8988T (cell line): ENCODE data around the gene ENDOU.

ENCODE experiments used
- DNase-seq: peaks from one replicate; pipeline ENCODE4 v3.0.0; 2011

The ENDOU gene

DNA sequence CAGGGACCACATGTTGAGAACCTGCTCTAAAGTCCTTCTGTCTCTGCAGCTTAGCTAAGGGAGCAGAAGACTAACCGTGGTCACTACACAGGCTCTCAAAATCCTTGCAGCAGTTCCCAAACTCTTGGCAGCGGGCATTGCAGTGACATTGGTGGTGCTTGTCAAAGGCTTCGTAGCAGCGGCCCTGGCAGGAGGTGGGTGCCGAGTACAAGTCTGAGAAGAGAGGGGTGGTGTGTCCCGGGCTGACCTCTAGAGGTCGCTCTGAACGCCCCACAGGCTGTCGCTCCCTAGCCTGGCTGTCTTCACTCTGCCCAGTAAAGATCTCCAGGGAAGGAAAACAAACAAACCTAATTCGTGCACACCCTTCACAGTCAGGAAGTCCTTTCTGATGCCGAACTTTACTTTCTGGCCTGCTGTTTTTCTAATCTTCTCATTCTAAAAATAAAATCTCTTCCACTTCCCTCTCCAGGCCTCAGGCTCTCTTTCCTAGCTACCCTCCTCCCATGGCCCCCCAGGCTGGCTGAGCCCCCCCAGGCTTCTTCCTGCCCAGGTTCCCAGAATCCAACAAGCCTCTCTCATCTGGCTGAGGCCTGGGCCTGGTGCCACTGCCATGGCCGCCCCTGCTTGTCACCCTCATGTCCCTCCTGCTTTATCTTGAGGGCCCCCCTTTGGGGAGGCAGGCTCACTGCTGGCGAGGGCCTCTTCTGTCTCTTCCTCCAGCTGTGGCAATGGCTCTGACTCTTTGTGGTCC, 7.7 kb downstream of the ENDOU start:
- peak; percentile 88 for DNase-seq

DNA sequence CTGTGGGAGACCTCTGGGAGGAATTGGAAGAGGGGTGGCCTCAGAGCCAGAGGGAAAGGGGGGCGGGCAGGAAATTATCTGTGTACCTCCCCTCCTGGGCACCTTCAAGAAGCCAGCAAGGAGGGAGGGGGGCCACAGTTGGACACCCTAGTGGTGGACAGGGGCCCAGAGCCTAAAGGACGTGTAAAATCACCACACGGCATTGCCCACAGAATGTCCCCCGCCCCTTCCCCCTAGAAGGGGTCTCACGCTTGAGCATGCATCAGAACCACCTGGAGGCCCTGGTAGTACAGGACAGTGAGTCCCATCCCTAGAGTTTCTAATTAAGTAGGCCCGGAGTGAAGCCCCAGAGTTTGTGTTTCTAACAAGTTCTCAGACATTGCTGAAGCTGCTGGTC, 8.2 kb downstream of the ENDOU start:
- no peak for DNase-seq

DNA sequence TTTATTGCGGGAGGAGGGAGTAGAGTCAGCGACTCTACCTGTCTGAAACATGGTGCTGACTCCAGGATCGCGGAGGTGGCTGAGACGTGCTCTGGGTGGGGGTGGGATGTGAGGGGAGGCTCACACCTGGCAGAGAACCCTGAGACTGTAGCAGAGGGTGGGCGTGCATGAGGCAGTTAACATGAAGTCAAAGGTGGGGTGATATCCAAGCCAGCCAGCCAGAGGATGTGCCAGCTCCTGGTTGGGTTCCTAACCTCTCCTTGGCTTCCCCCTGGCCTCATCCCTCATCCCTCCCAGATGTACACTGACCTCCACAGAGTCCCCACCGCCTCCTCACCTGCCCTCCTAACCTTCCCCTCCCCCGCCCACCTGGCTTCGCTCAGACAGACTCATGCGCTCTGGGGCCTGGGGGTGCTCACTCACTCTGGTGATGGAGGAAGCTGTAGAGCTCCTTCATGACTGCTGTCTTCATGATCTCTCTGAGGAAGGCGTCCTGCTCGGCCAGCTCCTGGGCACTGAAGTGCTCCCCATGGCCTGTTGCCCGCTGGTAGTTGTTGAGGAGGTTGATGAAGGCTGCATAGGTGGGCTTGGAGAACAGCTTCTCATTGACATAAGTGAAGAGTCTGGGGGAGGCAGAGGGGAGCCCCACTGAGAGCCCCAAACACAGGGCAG, 9.3 kb downstream of the ENDOU start:
- DNase-seq: no peak

DNA sequence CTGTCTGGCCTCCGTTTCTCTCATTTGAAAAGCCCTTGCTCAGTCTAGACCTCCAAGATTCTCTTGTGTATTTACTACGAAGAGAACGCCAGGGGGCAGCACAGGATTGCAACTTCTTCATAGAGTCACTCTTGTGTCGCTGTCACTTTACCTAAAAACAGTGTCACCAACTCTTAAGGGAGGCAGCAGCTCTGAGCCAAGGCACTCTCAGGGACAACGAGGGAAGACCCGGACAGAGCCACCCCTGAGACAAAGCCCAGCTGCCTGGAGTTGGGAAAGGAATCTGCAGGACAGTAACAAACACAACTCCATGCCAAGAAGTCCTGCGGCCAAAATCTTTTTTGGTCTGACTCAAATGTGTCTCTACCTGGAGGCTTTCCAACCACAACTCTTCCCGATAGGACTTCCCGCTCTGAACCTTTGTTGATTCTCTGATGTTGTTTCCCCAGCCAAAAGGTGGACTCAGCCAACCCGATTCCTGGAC, 9.9 kb downstream of the ENDOU start:
- peak; percentile 42 for DNase-seq

DNA sequence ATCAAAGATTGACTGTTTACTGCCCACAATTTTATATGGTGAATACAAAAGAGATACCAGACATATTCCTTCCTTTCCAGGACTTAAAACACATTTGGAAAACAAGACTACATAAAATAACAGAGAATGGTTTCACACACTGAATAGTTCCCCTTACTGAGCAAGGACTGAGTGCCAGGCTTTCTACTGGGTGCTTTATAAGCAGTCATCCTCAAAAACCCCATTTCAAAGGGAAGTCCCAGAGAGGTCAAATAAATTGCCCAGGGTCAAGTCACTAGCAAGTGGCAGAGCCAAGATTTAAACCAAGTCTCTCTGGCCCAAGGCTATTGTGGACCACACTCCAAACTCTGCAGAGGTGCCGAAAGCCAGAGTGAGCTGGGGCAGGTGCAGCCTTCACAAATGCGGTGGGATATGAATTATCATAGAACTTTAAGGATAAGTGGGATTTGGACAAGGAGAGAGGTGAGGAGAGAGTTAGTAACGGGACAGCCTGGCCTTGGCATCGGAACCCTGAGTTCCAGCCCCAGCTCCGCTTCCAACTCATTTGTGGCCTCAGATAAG, 10.4 kb downstream of the ENDOU start:
- no peak for DNase-seq

DNA sequence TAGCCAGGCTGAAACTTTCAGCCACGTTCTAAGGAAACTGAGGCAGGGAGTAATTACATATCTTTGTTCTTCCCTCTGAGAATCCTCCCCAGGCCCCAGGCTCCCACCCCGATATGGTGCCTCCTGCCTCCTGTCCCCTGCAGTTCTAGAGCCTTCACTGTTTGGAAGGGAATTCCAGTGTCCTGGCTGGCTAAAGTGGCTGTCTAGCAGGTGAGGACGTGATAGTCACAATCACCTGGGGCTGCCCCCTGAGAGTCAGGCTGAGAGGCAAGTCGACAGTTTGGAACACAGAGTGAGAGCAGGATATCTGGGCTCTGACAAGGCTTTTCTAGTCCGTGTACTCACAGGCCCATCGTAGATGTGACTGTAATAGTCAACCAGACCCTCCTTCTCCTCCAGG, 13.1 kb downstream of the ENDOU start:
- no peak for DNase-seq

DNA sequence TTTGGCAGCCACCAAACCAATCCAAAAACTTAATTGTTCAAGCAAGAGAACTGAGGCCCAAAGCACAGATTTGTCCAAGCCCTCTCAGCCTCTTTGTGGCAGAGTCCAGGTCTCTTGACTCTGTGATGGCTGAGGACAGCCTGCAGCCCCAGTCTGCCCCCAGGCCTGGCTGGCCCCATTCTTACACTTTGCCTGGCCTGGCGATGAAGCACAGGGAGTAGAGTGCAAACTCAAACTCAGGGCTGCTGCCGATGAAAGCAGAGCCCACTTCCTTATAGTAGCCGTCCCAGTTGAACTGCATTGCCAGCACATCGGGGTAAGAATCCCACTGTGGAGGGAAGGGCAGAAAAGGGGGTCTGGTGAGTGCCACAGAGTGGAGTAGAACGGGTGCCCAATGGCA, 13.8 kb downstream of the ENDOU start:
- DNase-seq: no peak

DNA sequence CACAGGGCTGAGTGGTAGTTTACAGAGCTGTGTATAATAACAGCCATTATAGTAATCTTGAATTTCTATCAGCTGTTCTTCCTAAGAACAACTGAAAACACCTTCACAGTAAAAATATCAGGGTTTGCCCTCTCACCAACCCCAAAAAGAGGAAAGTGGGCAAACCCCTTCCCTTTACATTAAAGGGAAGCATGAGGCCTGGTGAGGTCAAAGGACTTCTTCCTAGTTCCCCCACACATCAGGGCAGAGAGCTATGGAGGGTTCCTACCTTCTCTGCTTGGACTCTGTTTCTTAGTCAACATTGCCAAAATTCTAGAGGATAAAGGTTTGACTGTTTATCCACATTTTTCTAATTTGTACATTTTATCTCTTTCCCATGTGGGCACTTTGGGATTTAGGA, 15.0 kb downstream of the ENDOU start:
- DNase-seq: no peak

DNA sequence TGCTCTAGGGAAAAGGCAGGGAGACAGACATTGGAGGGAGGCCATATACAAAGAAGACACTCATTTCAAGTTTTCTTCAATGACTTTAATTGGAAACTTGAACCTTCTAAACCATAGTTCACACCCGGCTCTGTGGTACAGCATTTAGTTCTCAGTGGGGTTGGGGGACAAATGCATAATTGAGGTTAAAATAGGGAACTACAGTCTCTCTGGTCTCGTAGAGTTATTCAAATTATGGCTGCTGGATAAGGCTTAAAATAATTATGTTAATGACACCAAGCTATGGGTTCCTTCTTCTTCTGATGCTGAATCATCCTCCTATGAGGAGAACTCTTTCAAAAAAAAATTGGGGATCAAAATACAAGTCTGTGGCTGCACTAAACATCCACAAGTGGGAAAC, 15.6 kb downstream of the ENDOU start:
- no peak for DNase-seq

DNA sequence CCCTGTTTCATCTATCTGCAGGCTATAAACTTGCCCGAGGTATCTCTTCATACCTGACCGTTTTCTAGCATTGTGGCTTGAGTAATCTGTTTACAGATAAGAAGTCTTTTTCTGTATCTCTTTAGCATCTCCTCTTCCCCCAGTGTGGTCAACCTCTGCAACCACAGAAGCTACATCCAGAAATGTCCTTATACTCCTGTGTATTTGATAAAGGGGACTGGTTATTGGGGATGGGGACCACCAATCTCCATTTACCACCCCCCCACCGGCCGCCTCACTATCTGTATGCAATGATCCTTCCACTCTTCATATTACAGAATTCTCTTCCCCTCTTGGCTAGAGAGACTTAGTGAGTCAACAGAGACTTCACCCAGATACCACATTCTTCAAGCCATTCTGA, 16.1 kb downstream of the ENDOU start:
- no peak for DNase-seq

DNA sequence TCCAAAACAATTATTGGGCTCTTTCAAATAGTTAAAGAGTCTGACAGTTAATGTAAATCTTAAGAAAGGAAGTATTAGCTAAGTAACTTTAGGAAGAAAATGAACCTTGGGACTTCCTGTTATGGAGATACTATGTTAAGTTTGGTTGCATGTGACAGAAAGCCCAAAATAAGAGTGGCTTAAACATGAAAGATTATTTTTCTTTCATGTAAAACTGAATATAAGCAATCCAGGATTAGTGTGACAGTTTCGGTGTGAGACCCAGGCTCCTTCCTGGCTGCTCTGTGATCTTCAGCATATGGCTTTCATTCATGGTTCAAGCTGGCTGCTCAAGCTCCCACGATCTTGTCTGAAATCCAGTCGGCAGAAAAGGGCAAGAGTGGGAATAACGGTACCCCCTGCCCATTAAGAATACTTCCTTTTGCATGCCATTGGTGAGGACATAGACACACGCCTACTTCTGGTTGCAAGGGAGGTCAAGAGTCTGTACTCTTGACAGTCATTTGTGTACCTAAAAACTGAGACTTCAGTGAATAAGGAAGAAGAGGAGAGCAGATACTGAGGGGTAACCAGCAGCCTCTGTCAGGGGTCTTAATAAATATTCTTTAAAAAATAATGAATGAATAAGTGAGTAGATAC, 17.3 kb downstream of the ENDOU start:
- DNase-seq: no peak

DNA sequence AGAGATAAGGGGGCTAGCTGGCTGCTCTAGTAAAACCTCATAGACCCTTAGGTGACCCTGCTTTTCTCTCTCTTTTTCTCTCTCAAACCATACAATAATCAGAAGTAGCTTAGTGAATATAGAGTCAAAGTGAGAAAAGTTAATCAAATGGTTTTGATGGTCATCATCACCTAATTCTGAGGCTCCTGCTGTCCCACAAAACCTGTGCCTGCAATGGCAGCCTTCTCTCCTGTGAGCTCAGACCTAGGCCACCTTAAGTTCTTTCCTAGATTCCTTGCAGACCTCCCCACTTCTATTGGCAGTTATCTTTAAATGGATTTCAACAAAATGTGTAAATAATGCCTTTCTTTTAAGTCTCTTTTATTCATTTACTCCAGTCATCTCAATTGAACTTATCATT, 17.9 kb downstream of the ENDOU start:
- no peak for DNase-seq

DNA sequence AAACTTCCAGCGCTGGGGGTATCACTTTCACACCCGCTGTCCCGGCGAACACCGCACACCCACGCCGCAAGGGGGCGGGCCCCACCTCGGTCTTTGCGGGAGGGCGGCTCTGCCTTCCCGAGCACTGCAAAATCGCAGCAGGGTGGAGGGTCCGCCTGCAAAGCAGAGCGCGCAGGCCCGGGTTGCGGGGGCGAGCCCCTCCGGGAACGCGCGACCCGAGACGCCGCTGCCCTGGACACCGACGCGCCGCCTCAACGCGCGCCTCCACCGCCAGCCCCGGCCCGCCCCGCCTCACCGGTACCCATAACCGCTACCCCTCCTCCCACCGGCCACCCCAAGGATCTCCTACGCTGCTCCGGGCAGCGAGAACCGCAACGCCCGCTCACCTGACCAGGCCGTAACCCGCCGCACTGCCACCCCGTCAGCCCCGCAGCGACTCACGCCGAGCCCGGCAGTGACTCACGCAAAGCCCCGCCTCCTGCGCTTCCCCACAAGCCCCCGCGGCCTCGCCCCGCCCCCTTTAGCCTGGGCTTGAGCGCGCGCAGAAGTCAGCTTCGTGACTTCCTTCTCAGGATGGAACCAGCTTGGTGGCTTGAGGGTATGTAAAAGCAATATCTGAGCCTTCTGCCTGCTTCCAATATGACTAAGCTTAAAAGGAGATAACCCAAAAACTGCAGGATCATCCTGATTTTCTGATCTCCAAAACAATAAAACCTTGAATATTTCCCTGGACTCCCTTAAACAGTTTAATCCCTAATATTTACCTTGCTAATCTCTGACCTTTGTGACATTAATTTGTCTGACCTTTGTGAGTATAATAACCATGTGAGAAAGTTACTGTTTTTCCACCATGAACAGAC, 19.5 kb downstream of the ENDOU start, which contains the start of gene RPAP3:
RPAP3 (minus strand) TSS at position 465 of the 860 bp plus-strand sequence. CDS start 3,190 bp downstream, outside the sequence.
- DNase-seq: peak; percentile 81

DNA sequence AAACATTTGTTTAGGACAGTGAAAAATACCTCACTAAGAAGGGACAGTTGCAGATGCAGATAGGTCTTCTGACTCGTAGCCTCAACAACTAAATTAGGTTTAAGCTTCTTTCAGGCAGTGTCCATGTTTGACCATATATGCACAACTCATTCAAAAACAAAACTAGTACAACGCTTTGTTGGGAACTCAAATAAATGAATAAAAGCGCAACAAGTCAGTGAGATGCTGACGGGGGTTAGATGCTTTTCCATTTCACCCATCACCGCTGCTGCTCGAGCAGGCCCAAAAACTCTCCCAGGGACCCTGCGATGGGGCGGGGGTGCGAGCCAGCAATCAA, 20.1 kb downstream of the ENDOU start:
- DNase-seq: no peak

DNA sequence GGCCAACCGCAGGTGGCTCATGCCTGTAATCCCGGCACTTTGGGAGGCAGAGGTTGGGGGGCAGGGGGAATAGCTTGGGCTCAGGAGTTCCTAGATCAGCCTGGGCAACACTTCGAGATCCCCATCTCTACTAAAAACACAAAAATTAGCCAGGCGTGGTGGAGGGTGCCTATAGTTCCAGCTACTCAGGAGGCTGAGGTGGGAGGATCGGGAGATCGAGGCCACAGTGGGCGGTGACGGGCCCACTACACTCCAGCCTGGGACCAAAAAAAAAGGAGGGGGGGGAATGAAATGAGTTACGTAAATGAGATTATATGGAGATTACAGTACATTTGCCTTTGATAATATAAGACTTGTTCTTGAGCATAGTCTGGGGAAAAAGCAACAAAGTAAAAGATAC, 20.6 kb downstream of the ENDOU start:
- DNase-seq: no peak

DNA sequence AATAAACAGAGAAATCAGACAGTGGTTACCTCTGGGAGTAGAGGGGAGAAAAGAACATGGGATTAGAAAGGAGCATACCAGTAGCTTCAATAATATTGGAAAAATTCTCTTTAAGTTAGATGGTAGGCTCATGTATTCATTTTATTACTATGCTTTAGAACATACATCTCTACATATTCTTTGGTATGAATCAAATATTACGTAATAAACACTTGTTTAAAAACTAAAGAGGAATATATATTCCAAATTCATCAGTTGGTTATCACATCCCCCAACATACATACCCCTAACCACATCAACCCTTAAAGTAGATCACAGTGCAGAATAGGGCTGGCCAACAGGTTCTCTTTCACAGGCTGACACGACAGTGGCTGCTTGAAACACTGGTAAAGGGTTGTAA, 25.0 kb downstream of the ENDOU start:
- DNase-seq: no peak

DNA sequence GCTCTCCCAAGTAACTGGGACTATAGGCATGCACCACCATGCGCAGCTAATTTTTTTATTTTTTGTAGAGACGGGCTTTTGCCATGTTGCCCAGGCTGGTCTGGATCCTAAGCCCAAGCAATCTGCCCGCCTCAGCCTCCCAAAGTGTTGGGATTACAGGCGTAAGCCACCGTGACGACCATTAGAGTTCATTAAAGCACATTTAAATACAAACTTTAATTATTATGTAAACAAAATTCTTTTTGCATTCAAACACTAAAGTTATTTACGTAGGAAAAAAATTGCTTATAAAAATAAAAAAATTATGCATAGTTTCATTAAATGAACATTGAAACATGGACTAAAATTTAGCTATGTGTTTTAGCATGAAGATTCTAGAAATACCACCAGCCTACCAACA, 26.7 kb downstream of the ENDOU start:
- no peak for DNase-seq

DNA sequence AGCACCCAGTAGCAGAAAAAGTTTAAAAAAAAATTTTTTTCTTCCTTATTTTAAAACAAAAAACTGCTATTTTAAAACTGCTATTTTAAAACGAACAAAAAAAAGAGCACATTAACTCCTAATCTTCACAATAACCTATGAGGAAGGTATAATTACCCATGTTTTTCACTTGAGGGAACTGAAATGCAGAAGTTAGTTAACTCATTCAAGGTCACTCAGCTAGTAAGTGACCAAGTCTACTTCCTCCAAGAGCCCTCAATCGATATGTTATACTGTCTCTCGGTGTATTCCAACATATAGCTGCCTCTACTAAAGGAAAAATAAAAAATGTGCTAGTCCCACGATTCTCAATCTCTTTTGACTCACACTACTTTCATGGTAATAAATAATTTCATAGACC, 27.2 kb downstream of the ENDOU start:
- no peak for DNase-seq

DNA sequence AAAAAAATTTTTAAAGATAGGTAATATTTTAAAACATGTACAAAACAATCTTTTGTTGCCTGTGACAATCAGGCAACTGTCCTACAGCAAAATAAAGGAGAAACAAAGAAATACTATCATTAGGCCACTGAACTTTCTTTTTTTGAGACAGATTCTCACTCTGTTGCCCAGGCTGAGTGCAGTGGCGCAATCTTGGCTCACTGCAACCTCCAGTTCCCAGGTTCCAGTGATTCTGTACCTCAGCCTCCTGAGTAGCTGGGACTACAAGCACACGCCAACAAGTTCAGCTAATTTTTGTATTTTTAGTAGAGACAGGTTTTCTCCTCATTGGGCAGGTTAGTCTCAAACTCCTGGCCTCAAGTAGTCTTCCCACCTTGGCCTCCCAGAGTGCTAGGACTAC, 36.1 kb downstream of the ENDOU start:
- DNase-seq: no peak

DNA sequence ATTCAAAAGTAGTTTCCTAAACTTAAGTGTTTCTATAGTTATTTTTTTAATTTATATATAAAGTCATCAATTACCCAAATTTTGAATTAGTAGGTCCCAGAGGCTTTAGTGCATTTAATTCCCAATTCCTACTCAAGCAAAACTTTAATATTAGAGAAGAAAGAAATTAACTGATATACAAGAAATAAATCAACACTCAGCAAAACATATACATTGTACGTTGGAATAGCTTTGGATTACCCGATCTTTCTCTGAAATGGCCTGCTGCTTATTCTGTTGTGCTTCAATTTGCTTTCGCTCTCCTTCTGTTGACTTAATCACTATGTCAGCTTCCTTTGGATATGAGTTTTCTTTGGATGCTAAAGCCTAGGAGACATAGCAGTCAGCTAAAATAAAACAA, 37.7 kb downstream of the ENDOU start:
- no peak for DNase-seq

DNA sequence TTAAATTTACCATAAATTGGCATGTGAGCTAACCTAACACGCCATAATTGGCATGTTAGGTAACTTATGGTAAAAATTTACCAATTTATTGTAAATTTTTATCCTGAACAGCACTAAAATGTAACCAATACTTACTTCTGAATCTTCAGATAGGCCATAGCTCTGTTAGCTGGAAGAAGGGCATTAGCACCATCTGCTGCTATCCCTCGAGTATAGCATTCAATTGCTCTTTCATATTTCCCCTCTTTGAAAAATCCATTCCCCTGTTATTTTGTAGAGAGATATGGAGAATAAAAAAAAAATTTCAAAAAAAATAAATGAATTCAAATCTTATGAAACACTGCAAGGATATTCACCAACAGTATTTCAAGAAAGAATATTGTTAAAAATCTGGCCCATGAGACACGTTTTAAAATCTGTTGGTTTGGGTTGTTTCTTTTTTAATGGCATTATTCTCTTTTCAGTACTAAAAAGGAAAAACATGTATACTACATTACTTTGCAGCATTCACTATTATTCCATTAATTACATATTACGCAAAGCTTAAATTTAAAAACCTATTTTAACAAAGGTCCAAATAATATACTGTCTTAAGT, 38.5 kb downstream of the ENDOU start:
- no peak for DNase-seq

DNA sequence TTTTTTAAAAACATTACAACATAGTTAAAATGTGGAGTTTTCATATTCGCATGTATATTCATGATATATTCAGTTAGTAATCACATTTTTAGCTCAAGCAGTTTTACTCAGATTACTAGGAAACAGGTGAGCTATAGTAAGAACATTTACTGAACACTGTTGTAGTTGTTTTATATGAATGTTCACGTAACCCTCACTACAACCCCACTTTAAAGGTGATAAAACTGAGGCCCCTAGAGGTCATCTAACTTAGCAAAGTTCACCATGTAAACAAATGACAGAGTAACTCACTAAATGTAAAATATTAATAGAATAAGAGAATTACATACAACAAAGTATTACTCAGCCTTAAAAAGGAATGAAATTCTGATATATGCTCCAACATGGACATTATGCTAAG, 45.5 kb downstream of the ENDOU start:
- no peak for DNase-seq

DNA sequence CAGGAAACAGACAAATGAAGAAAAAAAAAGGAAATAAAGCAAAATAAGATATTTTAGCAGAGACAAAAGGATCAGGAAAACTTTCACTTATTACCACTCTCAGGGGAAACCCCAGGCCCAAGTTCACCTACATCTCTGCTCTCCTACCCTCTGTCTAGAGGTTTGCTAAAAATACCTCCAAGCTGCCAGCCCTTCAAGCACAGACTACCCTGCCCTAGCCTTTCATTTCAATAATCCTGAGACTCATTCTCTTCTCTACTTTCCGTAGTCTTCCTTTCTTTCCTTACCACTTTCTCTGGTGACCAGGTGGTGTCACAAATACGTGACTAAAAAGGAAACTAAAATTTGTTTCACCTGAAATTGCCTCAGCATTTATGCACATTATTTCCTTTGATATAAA, 53.2 kb downstream of the ENDOU start:
- DNase-seq: no peak
